ENCODE results near the gene IFNLR1.

The IFNLR1 gene

GRCh38 chr1:24108334-24109165 lies 78.5 kb downstream of the IFNLR1 start:
- no peak overlapping the region for H3K4me3 ChIP-seq (replicated peaks; ENCODE audit: low read depth, low read length)
- no peak for TF ChIP-seq CTCF (IDR thresholded peaks at IDR 0.05; ENCODE audit: low read depth, low read length, missing control alignments)
- DNase-seq (ENCODE audit: extremely low read depth, low read depth), result peak; percentile 31

GRCh38 chr1:24107462-24108138 lies 79.5 kb downstream of the IFNLR1 start:
- no peak overlapping the region for H3K4me3 ChIP-seq (replicated peaks; ENCODE audit: low read depth, low read length)
- no peak for DNase-seq (ENCODE audit: extremely low read depth, low read depth)
- no peak for TF ChIP-seq CTCF (IDR thresholded peaks at IDR 0.05; ENCODE audit: low read depth, low read length, missing control alignments)

- no peak for TF ChIP-seq CTCF (IDR thresholded peaks at IDR 0.05; ENCODE audit: low read depth, low read length, missing control alignments)
- H3K4me3 ChIP-seq (replicated peaks; ENCODE audit: low read depth, low read length), result no peak overlapping the region
- no peak for DNase-seq (ENCODE audit: extremely low read depth, low read depth)
Measured at GRCh38 chr1:24105368-24106160, 81.5 kb downstream of the IFNLR1 start.

GRCh38 chr1:24104854-24105253 lies 82.2 kb downstream of the IFNLR1 start:
- no peak for DNase-seq (ENCODE audit: extremely low read depth, low read depth)
- no peak for TF ChIP-seq CTCF (IDR thresholded peaks at IDR 0.05; ENCODE audit: low read depth, low read length, missing control alignments)
- H3K4me3 ChIP-seq (replicated peaks; ENCODE audit: low read depth, low read length), result no peak overlapping the region

All from HFF-Myc (cell line).